Measurements from ENCODE around the gene ROR2. TPM values are rescaled to one million over a fixed set of nuclear protein-coding genes. Genes with fewer than 3 reads are reported as not detected.

Gene ROR2
- total RNA-seq, 1 experiment from 2014 or later, result 2.7 TPM

GRCh38 chr9:91760906-91761305, 189.1 kb downstream of the ROR2 start:
- WGBS (ENCODE audit: extremely low coverage, insufficient read length, low lambda C conversion rate), result no CpG with 5 or more reads among the region's 1 CpG
- no peak overlapping the region for H3K23ac ChIP-seq (ENCODE audit: insufficient read length, low read depth, low read length)
- H3K79me1 ChIP-seq (ENCODE audit: insufficient read depth, low read depth, low read length, poor library complexity, severe bottlenecking), result no peaks in the 10 kb centered on the region
- H3K4me3 Mint-ChIP-seq, result no peak overlapping the region
- H2BK12ac ChIP-seq (ENCODE audit: insufficient read length, low read depth, low read length), result no peak overlapping the region
- no peak overlapping the region for H3K18ac ChIP-seq (ENCODE audit: insufficient read length, low read depth, low read length)
- no peak for DNase-seq
- H3K14ac ChIP-seq (ENCODE audit: insufficient read depth, low read length), result no peak overlapping the region
- peaks cover 4 to 13% of the 10 kb centered on the region in 2 experiments; a peak in 4 of 5 replicates for H3K9me3 Mint-ChIP-seq
- no peaks in the 10 kb centered on the region for H3K9me3 ChIP-seq (ENCODE audit: control insufficient read depth, low read depth, low read length)
- H3T11ph ChIP-seq (ENCODE audit: low read length), result no peak overlapping the region
- no peaks in the 10 kb centered on the region for H3K27me3 ChIP-seq (ENCODE audit: insufficient read depth, low read length)
- H3K4me2 ChIP-seq (ENCODE audit: insufficient read depth, insufficient read length, low read length), result no peak overlapping the region
- H4K20me1 ChIP-seq (ENCODE audit: control insufficient read depth, insufficient read depth, insufficient read length), result no peaks in the 10 kb centered on the region
- no peak overlapping the region for H3K9ac ChIP-seq (ENCODE audit: extremely low read depth, insufficient read length, low read length)
- H2BK5ac ChIP-seq (ENCODE audit: insufficient read length, low read length), result no peak overlapping the region
- no peak overlapping the region for H4K91ac ChIP-seq (ENCODE audit: insufficient read length, low read depth, low read length)
- no peak overlapping the region for H4K8ac ChIP-seq (replicated peaks; ENCODE audit: insufficient read length, low read depth, low read length)
- H3K56ac ChIP-seq (ENCODE audit: insufficient read length, low read depth, low read length), result no peak overlapping the region
- H3K27me3 Mint-ChIP-seq (ENCODE audit: low read depth), result peaks cover 3% of the 10 kb centered on the region
- H3K27ac ChIP-seq (ENCODE audit: insufficient read length, low read depth, low read length), result no peak overlapping the region
- H3K23me2 ChIP-seq (ENCODE audit: insufficient read length, low read depth, low read length, poor library complexity, severe bottlenecking), result no peaks in the 10 kb centered on the region
- H2BK20ac ChIP-seq (ENCODE audit: low read depth, low read length, poor library complexity, severe bottlenecking), result no peak overlapping the region
- H3K36me3 Mint-ChIP-seq (ENCODE audit: insufficient read depth in 1 of 3, low read depth in 3 of 3), result peaks cover 0 to under 1% (median 0%) of the 10 kb centered on the region in 3 experiments; a peak in 1 of 7 replicates
- H4K5ac ChIP-seq (ENCODE audit: insufficient read length, low read depth, low read length), result no peak overlapping the region
- no peak overlapping the region for H2BK120ac ChIP-seq (ENCODE audit: low read depth, low read length, poor library complexity, severe bottlenecking)
- H3K4me1 ChIP-seq (ENCODE audit: insufficient read depth, low read length), result no peaks in the 10 kb centered on the region
- no peak overlapping the region for H3K4ac ChIP-seq (ENCODE audit: low read depth, low read length)
- no peaks in the 10 kb centered on the region for H3K79me2 ChIP-seq (ENCODE audit: insufficient read depth, low read length)
- H2AFZ ChIP-seq (ENCODE audit: low read length), result no peak overlapping the region
- no peak overlapping the region for H3K27ac Mint-ChIP-seq
- no peak overlapping the region for H2AK5ac ChIP-seq (ENCODE audit: insufficient read length, low read length)
- H3K4me1 Mint-ChIP-seq, result peaks cover 5 to 11% of the 10 kb centered on the region in 2 experiments
- TF ChIP-seq, protein P1, sequence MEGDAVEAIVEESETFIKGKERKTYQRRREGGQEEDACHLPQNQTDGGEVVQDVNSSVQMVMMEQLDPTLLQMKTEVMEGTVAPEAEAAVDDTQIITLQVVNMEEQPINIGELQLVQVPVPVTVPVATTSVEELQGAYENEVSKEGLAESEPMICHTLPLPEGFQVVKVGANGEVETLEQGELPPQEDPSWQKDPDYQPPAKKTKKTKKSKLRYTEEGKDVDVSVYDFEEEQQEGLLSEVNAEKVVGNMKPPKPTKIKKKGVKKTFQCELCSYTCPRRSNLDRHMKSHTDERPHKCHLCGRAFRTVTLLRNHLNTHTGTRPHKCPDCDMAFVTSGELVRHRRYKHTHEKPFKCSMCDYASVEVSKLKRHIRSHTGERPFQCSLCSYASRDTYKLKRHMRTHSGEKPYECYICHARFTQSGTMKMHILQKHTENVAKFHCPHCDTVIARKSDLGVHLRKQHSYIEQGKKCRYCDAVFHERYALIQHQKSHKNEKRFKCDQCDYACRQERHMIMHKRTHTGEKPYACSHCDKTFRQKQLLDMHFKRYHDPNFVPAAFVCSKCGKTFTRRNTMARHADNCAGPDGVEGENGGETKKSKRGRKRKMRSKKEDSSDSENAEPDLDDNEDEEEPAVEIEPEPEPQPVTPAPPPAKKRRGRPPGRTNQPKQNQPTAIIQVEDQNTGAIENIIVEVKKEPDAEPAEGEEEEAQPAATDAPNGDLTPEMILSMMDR (conservative IDR thresholded peaks at IDR 0.05), result no peak
- H2BK15ac ChIP-seq (ENCODE audit: low read depth, low read length), result no peak overlapping the region
